GM21825 (cell line): ENCODE measurements around the gene KCTD10.
"Not testable (repeated sequence)": the region's sequence is repeated elsewhere in the genome, so short reads cannot be mapped to it uniquely, and the experiment has no call there.

Experiments
- ATAC-seq: cut with Tn5 transposase; IDR thresholded peaks from one replicate; pipeline ENCODE4 v1.9.1; 2021; ENCODE audit warnings: mild to moderate bottlenecking, moderate library complexity; ENCODE audit not compliant: unreplicated experiment

The KCTD10 gene

GRCh38 chr12:109450980-109451379, 26.1 kb downstream of the KCTD10 start:
- ATAC-seq, result no peak

GRCh38 chr12:109449845-109450532, 27.1 kb downstream of the KCTD10 start:
- ATAC-seq, result no peak

GRCh38 chr12:109448707-109449390, 28.3 kb downstream of the KCTD10 start:
- ATAC-seq, result no peak

GRCh38 chr12:109448272-109448671, 28.8 kb downstream of the KCTD10 start:
- no peak for ATAC-seq

- ATAC-seq, result no peak
These were observed 29.6 kb downstream of the KCTD10 start for GRCh38 chr12:109447482-109447881.

GRCh38 chr12:109446869-109447268, 30.2 kb downstream of the KCTD10 start:
- ATAC-seq, result no peak

- ATAC-seq, result no peak
These were observed 31.9 kb downstream of the KCTD10 start for GRCh38 chr12:109445191-109445609.

GRCh38 chr12:109444259-109444658, 32.8 kb downstream of the KCTD10 start:
- ATAC-seq, result no peak

- ATAC-seq, result no peak
These were observed 33.3 kb downstream of the KCTD10 start for GRCh38 chr12:109443794-109444193.

GRCh38 chr12:109440851-109441490, 36.1 kb downstream of the KCTD10 start:
- ATAC-seq, result no peak

- not testable (repeated sequence) for ATAC-seq
These were observed 37.1 kb downstream of the KCTD10 start for GRCh38 chr12:109439951-109440350.

- no peak for ATAC-seq
These were observed 37.9 kb downstream of the KCTD10 start for GRCh38 chr12:109439181-109439580.

- no peak for ATAC-seq
These were observed 40.9 kb downstream of the KCTD10 start for GRCh38 chr12:109436188-109436560.

GRCh38 chr12:109435428-109436187, 41.5 kb downstream of the KCTD10 start:
- no peak for ATAC-seq

GRCh38 chr12:109434582-109434981, 42.5 kb downstream of the KCTD10 start:
- no peak for ATAC-seq

- no peak for ATAC-seq
These were observed 43.5 kb downstream of the KCTD10 start for GRCh38 chr12:109433618-109434017.

GRCh38 chr12:109432842-109433304, 44.2 kb downstream of the KCTD10 start:
- no peak for ATAC-seq

GRCh38 chr12:109432431-109432830, 44.7 kb downstream of the KCTD10 start:
- no peak for ATAC-seq

- ATAC-seq, result no peak
These were observed 46.9 kb downstream of the KCTD10 start for GRCh38 chr12:109430244-109430643.

GRCh38 chr12:109428804-109429203, 48.3 kb downstream of the KCTD10 start:
- not testable (repeated sequence) for ATAC-seq

- no peak for ATAC-seq
These were observed 49.0 kb downstream of the KCTD10 start for GRCh38 chr12:109428037-109428629.
